Fibroblast of lung (primary cell): ENCODE results near the gene DDX23. TPM values are rescaled to one million over a fixed set of nuclear protein-coding genes. Genes with fewer than 3 reads are reported as not detected.

Source experiments
- DNase-seq, 2 donors: peaks; one replicate each; pipeline versions ENCODE4 v3.0.0 to v3.0.0-alpha.2; 2010; ENCODE audit warnings: low read depth in 2 of 2
- H2AFZ ChIP-seq: 2 replicates; pipeline ENCODE4 v1.5.1; 2012; ENCODE audit warnings: low read length, control low read depth, inconsistent platforms
- H3K27ac ChIP-seq: 2 replicates; pipeline ENCODE4 v1.5.1; 2011; ENCODE audit warnings: low read length, control low read depth; ENCODE audit not compliant: insufficient read depth
- H3K27me3 ChIP-seq: 2 replicates; pipeline ENCODE4 v1.5.1; 2011; ENCODE audit warnings: mild to moderate bottlenecking, low read length; ENCODE audit not compliant: control insufficient read depth, insufficient read depth
- H3K36me3 ChIP-seq: 2 replicates; pipeline ENCODE4 v1.5.1; 2011; ENCODE audit warnings: low read length; ENCODE audit not compliant: control insufficient read depth, insufficient read depth
- H3K4me1 ChIP-seq: 2 replicates; pipeline ENCODE4 v1.5.1; 2011; ENCODE audit warnings: low read length; ENCODE audit not compliant: control insufficient read depth, insufficient read depth; ENCODE audit errors: extremely low read depth
- H3K4me2 ChIP-seq: 2 replicates; pipeline ENCODE4 v1.5.1; 2011; ENCODE audit warnings: low read length, control low read depth; ENCODE audit not compliant: insufficient read depth; ENCODE audit errors: extremely low read depth
- H3K4me3 ChIP-seq, 4 experiments: fragments of 200-600 bp in 1 of 4; sonication (generic) in 1 of 4; replicated peaks in 1 of 4; 2 replicates each; pipeline ENCODE4 v1.5.1; 2011 to 2016; ENCODE audit warnings: low read length in 4 of 4, low read depth in 3 of 4, mild to moderate bottlenecking in 3 of 4, control low read depth in 2 of 4, inconsistent platforms in 1 of 4, mixed read lengths in 1 of 4; ENCODE audit not compliant: insufficient read depth in 1 of 4; ENCODE audit errors: control extremely low read depth in 1 of 4
- H3K79me2 ChIP-seq: 2 replicates; pipeline ENCODE4 v1.5.1; 2012; ENCODE audit warnings: mild to moderate bottlenecking, low read length, inconsistent platforms; ENCODE audit not compliant: control insufficient read depth, insufficient read depth
- H3K9ac ChIP-seq: 2 replicates; pipeline ENCODE4 v1.5.1; 2011; ENCODE audit warnings: mild to moderate bottlenecking, low read length, control low read depth; ENCODE audit not compliant: insufficient read depth
- H3K9me3 ChIP-seq: 2 replicates; pipeline ENCODE4 v1.5.1; 2012; ENCODE audit warnings: low read depth, low read length; ENCODE audit not compliant: control insufficient read depth, insufficient read depth
- H4K20me1 ChIP-seq: 2 replicates; pipeline ENCODE4 v1.5.1; 2011; ENCODE audit warnings: low read length; ENCODE audit not compliant: control insufficient read depth, insufficient read depth; ENCODE audit errors: extremely low read depth
- EZH2 ChIP-seq: IDR thresholded peaks from 2 replicates; pipeline ENCODE4 v1.5.1; 2012; ENCODE audit warnings: low read length, control low read depth, mild to moderate bottlenecking; ENCODE audit errors: missing control alignments
- polyA plus RNA-seq, 2 donors: library from polyadenylated mRNA; depleted of rRNA in 1 of 2; stranded (reverse) in 1 of 2; unstranded in 1 of 2; fragments of >200 nt; gene quantifications; 2 replicates each; pipeline ENCODE4 v1.2.1, GENCODE V29; 2011 to 2012; ENCODE audit warnings: missing spikeins in 1 of 2
- total RNA-seq: library from RNA; depleted of rRNA; stranded (reverse); fragments of >200 nt; gene quantifications from 2 replicates; pipeline ENCODE4 v1.2.1, GENCODE V29; 2014
- TF ChIP-seq, protein P1 (sequence below), 2 donors: IDR thresholded peaks in 1 of 2; conservative IDR thresholded peaks in 1 of 2; 1 replicate in 1 of 2; 2 replicates in 1 of 2; pipeline ENCODE4 v1.5.1; 2011 to 2012; ENCODE audit warnings: low read length in 2 of 2, control low read depth in 1 of 2, inconsistent platforms in 1 of 2, low read depth in 1 of 2, mild to moderate bottlenecking in 1 of 2

The DDX23 gene
- total and polyA plus RNA-seq, 2 donors (not counting 1 experiment from before 2014, with no cell fraction given), result 48.6 to 62.4 TPM

DNA sequence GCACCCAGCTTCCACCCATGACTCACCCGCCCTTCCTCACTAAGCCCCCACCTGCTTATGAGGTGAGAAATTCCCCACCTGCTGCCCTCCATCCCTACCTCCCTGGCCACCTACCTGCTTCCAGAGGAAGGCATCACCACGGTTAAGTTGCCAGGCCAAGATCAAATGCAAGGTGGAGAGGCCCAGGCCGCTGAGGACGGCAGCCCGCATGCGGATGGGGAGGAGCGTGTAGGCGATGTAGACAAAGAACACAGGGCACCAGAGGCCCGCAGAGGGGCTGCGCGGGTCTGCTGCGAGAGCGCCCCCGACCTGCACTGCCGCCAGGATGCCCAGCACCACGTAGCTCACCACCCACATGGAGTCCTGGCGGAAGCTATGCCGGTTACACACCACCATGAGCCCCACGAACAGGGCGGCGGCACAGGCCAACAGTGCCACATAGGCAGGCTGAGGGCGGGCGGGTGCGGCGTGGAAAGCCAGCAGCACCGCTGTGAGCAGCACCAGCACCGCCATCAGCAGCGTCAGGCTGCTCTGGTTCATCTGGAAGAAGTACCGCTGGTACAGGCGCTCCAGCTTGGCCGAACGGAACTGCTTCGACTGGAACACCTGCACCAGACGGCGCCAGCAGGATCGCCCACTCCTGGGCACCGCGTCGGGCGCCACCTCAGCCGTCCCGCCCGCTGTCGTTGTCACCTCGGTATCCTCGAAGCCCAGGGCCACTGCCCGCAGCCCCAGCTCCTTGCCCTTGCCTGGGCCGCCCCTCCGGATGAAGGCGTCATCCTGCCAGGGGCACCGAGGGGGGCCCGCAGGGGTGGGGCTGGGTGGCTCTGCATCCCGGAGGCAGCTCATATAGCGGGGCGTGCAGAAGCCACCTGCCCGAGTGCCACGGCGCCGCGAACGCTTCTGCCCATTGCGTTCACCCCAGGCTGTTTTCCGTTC is 69.2 kb downstream of the DDX23 start:
- Histone ChIP-seq H3K4me3 (no peak overlapping the region), H3K9ac (no peak overlapping the region), H2AFZ (no peak overlapping the region), H3K27me3 (no peaks in the 10 kb centered on the region), H3K4me2 (no peak overlapping the region), H3K9me3 (no peaks in the 10 kb centered on the region), H3K4me1 (peaks cover 12% of the 10 kb centered on the region), H4K20me1 (no peaks in the 10 kb centered on the region), H3K36me3 (peaks cover 8% of the 10 kb centered on the region), H3K79me2 (peaks cover 15% of the 10 kb centered on the region), H3K27ac (no peak overlapping the region)
- no peak for DNase-seq
- no peak for TF ChIP-seq EZH2
- TF ChIP-seq, protein P1, sequence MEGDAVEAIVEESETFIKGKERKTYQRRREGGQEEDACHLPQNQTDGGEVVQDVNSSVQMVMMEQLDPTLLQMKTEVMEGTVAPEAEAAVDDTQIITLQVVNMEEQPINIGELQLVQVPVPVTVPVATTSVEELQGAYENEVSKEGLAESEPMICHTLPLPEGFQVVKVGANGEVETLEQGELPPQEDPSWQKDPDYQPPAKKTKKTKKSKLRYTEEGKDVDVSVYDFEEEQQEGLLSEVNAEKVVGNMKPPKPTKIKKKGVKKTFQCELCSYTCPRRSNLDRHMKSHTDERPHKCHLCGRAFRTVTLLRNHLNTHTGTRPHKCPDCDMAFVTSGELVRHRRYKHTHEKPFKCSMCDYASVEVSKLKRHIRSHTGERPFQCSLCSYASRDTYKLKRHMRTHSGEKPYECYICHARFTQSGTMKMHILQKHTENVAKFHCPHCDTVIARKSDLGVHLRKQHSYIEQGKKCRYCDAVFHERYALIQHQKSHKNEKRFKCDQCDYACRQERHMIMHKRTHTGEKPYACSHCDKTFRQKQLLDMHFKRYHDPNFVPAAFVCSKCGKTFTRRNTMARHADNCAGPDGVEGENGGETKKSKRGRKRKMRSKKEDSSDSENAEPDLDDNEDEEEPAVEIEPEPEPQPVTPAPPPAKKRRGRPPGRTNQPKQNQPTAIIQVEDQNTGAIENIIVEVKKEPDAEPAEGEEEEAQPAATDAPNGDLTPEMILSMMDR (conservative IDR thresholded peaks at IDR 0.05 in 1 of 2, IDR thresholded peaks at IDR 0.05 in 1 of 2; ENCODE audit: low read depth in 1 of 2, low read length in 2 of 2), result no peak

DNA sequence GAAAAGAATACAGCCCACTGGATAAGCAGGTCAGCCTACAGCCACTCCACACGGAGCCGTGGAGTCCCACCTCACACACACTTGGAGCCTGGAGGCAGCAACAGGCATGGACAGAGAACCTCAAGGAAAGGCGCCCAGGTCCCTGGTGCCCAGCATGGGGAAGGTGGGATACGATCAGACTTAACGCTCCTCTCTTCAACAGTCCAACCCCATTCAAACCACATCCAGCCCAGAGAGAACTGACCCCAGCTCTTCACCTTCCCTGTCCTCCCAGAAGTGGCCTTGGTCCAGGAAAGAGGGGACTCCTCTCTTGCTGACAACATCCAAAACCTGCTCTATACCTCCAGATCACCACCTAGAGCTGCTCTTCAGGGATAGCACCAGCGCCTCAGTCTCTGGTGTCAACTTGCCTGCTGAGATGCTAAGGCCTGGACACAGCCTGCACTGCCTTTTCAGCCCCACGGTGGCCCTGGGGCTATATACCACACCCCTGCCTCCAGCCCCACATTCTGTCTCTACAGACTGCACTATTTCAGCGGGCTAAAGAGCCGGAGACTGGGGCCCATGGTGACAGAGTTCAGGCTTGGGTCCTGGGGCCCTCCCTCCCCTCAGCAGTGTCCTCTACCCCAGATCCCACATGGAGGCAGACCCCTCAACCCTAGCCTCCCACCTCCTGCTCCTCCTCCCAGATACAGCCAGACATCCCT is 70.1 kb downstream of the DDX23 start:
- Histone ChIP-seq H3K27ac (no peak overlapping the region), H3K9ac (no peak overlapping the region), H3K27me3 (no peaks in the 10 kb centered on the region), H2AFZ (no peak overlapping the region), H4K20me1 (no peaks in the 10 kb centered on the region), H3K4me2 (no peak overlapping the region), H3K36me3 (peaks cover 11% of the 10 kb centered on the region), H3K4me3 (no peak overlapping the region), H3K79me2 (peaks cover 8% of the 10 kb centered on the region), H3K4me1 (peaks cover 7% of the 10 kb centered on the region), H3K9me3 (no peaks in the 10 kb centered on the region)
- no peak for DNase-seq
- TF ChIP-seq EZH2, result no peak
- TF ChIP-seq, protein P1 (conservative IDR thresholded peaks at IDR 0.05 in 1 of 2, IDR thresholded peaks at IDR 0.05 in 1 of 2; ENCODE audit: low read depth in 1 of 2, low read length in 2 of 2), result no peak

DNA sequence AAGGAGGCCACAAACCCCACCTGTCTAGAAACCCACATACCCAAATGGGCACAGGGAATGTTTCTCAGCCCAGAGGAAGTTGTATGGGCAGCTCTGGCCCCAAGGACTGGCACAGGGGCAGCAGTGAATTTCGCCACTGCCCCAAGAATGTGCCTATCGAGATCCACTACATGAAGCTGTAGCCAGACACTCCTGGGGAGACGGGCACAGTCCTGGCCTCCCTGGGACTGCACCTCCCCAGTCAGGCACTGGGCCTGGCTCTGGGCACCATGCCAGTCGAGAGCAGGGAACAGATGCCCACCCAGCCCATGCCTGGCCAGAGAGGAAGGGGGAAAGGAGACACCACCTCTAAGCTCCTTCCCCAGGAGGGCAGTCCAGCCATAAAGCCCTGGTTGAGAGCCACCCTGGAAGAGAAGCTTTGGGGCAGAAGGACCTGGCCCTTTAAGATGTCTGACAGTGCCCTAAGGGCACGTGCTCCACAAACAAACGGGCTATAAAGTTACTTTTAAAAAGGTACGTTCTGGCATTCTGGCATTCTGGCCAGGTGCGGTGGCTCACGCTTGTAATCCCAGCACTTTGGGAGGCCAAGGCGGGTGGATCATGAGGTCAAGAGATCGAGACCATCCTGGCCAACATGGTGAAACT is 71.5 kb downstream of the DDX23 start:
- H3K27ac ChIP-seq, result peak overlapping the region; percentile 53
- H3K4me3 ChIP-seq, result no peak overlapping the region
- no peak overlapping the region for H3K4me2 ChIP-seq
- no peaks in the 10 kb centered on the region for H4K20me1 ChIP-seq
- no peaks in the 10 kb centered on the region for H3K27me3 ChIP-seq
- H3K36me3 ChIP-seq, result peaks cover 11% of the 10 kb centered on the region
- no peaks in the 10 kb centered on the region for H3K79me2 ChIP-seq
- no peak for DNase-seq
- no peak for TF ChIP-seq EZH2
- TF ChIP-seq, protein P1 (conservative IDR thresholded peaks at IDR 0.05 in 1 of 2, IDR thresholded peaks at IDR 0.05 in 1 of 2; ENCODE audit: low read depth in 1 of 2, low read length in 2 of 2), result no peak
- no peaks in the 10 kb centered on the region for H3K9me3 ChIP-seq
- H3K9ac ChIP-seq, result no peak overlapping the region
- H2AFZ ChIP-seq, result no peak overlapping the region
- H3K4me1 ChIP-seq, result peaks cover 7% of the 10 kb centered on the region
